Right lobe of liver (tissue), 4 donors: Measurements from ENCODE around the gene LMBR1.

Experiments
- CTCF ChIP-seq, 4 donors: fragments of 200-600 bp in 3 of 4; fragments of 450-650 bp in 1 of 4; IDR thresholded peaks; one replicate each; pipeline versions ENCODE4 v1.5.1 to v1.8.0; 2016 to 2022; ENCODE audit warnings: antibody characterized with exemption in 4 of 4, mild to moderate bottlenecking in 2 of 4
- POLR2A ChIP-seq: fragments of 450-650 bp; IDR thresholded peaks from one replicate; pipeline ENCODE4 v1.6.1; 2017; ENCODE audit warnings: antibody characterized with exemption, mild to moderate bottlenecking
- donor health status: DM: no; HTN: no; CAD: no.
- donor health status: DM: no; HTN: no; CAD: no.
- donor health status: DM: no; HTN: yes; CAD: no.

DNA sequence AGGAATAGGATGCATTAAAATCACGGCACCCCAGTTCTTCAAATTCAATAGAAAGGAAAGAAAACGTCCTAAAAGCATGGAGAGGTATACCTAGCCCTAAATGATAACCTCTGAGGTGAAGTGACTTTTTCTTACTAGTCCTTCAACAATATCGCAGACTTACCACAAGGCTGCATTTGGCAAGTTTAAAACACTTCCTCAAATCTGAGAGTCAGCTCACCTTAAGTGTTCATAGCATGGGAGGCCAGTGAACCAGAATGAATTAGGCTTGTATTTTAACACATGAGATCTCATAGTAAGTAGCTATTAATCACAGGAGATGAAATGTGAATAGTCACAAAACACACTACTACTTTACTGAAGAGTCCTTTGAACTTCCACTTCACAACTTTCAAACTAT, 128.2 kb downstream of the LMBR1 start:
- no peak for TF ChIP-seq POLR2A
- TF ChIP-seq CTCF (IDR thresholded peaks at IDR 0.05) = no peak
